HG02588 (cell line): ENCODE measurements around the gene DDX49.
"Not testable (repeated sequence)": the region's sequence is repeated elsewhere in the genome, so short reads cannot be mapped to it uniquely, and the experiment has no call there.

Source experiments
- ATAC-seq: cut with Tn5 transposase; IDR thresholded peaks from one replicate; pipeline ENCODE4 v1.9.1; 2021; ENCODE audit warnings: mild to moderate bottlenecking, moderate library complexity; ENCODE audit not compliant: unreplicated experiment

DDX49 gene

DNA sequence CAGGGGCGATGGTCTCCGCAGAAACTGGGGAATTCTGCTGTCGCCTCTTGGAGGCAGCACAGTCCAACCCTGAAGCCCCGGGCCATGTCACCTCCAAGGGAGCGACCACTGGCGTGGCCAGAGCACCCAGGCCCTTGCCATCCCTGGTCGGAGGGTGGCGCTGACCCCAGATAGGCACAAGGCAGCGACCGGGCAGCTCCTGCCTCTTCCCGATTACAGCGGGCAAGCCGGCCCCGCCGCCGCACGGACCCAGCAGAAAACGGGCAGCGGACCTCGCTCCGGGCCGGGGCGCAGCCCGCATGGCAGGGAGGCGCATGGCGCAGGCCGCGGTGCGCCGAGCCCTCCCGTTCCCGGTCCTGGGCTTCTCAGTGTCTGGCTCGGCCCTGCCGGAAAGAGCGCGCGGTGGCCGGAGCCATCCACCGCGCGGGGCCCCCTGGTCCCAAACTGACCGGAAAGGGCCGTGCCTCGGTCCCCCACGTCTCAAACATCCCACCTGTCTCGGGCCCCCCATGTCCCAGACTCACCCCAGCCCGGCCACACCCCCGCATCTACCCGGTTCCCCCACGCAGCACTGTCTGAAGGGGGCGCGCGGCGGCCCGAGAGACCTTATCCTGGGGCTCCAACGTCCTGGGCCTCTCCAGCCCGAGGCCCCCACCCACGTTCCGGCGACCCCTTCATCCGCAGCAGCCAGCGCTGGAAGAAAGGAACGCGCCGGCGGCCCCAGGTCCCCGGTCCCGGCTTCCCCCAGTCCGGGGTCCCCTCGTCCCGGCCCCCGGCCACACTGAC is 24.3 kb upstream of the DDX49 start:
- ATAC-seq: no peak

DNA sequence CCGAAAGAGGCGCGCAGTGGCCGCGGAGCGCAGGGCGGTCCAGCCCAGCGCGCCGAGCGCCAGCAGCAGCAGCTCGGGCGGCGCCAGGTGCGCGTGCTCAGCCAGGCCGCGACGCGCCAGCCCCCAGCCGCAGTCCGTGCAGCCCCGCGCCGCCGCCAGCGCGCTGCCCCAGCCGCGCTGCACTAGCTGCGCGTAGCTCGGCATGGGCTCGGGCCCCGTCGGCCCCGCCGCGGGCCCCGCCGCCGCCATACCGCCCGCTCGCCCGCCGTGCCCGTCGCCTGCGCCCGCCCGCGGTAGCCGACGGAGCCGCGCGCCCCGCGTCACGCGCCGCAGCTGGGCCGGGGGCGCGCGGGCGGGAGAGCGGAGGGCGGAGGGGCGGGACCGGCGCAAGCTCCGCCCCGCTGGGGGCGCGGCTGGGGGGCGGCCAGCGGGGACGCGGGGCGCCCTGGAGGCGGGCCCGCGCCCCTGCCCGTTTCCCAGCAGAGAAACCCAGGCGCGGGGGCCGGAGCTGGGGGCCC is 23.6 kb upstream of the DDX49 start, which contains the start of gene CERS1:
TSS of gene CERS1 (minus strand) at position 335 of the 518 bp plus-strand sequence. CDS start at position 249, 86 bp downstream.
- no peak for ATAC-seq

DNA sequence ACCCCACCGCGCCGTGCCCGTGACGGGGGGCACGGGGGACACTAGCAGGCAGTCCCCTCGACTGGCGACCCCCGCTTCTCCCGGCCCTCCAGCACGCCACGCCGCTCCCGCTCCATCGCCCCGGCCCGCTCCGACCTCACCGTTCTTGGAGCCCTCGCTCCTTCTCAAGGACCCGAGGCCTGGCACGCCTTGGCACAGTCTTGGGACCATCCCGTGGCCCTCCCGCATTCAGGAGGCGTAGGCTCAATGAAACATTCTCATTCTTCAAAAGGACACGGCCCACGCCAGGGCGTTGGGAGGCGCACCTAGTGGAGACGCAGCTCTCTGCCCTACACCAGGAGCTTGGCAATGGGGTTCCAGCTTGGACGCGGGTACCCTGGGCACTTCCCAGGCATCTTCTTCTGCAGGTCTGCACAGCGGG is 23.1 kb upstream of the DDX49 start:
- no peak for ATAC-seq

DNA sequence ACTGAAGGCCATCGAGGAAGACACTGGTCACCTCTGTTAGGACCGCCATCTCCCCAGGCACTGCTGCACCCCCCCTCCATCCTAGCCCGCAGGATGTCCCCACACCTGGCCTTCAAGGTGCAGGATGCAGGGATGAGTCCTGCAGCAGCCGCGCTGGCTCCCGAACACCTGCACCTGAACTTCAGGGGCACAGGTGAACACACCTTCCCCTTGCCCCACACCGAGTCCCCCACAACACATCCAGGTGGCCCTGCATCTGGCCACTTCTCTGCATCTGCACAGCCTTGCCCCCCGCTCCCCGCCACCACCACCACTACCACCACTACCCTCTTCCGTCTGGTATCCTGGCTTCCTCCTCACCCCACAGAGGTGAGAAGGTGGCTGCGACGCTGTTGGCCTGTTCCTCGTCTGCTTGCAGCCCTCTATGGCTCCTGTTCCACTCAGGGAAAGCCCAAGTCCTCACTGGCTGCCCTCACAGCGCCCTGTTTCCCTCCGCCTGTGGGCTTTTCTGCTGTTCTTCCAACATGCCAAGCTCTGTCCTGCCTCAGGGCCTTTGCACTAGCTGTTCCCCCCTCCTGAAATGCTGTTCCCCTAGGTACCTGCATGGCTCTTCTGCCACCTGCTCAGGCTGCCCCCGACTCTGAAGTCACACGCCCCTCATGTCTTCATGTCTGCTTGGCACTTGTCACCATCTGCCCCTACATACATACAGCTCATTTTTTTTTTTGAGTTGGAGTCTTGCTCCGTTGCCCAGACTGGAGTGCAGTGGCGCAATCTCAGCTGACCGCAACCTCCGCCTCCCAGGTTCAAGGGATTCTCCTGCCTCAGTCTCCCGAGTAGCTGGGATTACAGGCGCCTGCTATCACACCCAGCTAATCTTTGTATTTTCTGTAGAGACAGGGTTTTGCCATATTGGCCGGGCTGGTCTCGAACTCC is 22.2 kb upstream of the DDX49 start:
- ATAC-seq: no peak

DNA sequence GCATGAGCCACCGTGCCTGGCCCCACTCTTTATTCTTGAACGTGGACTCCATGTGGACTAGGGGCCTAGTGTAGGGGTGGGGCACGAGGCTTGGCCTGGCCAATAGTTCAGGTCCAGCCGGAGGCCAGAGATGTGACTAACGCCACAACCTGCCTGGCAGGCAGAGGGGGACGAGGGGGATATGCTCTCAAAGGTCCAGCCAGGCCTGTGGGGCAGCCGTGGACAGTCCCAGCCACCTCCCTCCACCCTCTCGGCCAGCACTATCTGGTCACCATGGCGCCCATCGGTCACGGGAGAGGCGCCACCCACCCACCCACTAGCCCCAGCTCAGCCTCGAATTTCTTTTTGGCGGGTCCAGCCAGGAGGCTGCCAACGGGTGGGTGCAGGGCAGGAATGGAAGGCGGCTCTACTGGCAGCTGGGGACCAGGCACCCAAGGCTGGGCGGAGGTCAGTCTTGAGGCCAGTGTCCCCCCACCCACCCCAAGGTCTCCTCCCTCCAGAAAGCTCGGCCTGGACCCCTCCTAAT is 21.4 kb upstream of the DDX49 start:
- ATAC-seq: no peak

DNA sequence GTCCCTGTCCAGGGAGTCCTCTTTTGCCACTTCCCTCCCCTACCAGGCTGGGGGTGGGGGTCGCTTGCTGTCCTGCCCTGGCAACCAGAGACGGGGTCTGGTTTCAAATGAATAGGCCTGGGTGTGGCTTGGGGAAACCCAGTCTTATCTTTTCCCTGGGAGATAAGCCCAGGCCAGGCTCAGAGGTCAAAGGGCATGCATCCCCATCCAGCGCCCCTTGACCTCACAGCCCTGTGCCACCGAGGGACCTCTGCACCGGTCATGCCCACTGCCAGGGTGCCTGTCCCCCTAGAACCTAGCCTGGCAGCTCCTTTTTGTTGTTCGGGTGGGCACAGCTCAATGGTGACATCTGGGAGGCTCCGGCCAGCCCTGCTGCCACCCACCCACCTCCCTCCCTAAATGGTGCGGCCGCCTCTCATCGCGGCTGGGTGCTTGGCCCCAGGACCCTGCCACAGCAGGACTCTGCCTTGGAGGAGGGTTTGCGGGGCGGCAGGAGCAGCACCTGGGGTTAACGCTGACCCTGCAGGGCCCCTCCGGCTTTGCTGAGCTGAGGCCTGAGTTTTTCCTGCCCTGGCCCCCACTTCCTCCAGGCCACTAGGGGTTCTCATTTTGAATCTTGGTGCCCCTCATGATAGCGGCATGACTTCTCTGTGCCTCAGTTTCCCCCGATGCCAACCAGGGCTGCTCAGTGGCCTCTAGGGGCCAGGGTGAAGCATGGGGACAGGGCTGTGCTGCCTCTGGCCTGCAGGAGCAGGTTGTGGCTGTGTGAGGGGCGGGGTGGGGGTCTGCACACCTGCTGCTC is 20.7 kb upstream of the DDX49 start:
- no peak for ATAC-seq

DNA sequence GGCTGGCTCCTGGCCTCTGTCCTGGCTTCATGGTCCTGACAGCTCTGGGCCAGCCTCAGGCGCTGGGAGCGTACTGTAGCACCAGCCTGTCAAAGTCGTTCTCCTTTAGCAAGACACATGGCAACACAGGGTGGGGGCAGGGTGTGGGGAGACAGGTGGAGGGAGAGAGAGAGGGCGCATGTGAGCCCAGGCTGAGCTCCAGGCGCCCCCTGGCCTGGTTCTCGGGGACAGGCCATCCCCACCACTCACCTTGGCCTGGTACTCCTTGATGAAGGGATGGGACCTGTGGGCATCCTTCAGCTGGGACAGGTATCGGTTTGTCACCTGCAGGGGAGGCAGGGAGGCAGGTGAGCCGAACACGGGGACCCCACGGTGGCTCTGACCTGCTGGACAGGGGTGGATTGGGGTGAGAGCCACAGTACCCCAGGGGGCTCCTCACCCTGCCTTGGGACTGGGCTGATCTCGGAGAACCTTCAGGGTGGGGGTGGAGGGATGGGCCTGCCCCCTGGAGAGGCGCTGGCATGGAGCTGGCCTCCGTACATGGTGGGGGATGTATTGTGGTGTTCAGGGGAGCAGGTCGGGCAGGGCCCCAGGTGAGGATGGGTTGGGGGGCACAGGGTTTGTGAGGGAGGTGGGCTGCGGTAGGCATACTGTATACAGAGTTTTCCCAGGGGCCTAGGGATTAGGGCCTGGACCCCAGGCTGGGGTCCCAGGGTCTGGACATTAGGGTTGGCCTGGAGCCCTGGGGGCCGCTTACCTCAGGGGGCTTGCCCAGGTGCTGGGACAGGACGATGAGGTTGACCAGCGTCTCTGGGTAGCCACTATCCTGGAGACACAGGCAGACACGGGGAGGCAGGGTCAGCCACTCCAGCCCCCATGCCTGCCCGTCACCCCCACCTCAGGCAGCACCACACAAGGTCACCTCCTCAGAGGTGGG is 19.6 kb upstream of the DDX49 start:
- no peak for ATAC-seq

DNA sequence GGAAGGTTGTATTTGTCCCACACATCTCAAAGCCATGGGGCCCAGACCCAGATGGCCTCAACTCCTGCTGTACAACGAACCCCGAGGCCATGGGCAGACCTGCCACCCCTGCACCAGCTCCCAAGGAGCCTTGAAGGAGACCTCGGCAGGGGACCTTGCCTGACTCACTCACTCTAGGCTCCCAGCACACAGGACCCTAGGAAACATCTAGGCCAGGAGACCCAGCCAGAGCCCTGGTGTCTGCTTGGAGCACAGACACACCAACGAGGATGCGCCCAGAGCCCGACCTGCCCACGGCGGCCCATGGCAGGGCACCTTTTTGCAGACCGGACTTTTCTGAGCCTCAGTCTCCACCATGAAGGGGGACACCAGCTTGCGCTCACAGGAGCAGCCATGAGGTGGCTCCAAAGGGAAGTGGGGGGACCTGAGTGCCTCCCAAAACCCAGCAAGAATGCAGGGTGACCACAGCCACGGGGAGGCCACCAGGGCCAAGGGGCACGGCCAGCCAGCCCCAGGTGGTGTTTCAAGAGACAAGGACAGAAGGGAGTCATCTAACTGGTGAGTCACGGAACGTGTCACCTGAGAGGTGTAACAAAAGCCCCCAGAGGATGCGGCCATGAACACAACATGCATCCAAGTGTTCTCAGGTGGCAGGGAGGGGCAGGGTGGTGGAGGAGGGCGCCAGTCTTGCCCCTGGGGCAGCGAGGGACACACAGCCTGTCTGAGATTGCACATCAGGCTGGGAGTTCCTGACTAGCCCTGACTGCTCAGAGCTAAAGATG is 18.6 kb upstream of the DDX49 start:
- ATAC-seq: no peak

DNA sequence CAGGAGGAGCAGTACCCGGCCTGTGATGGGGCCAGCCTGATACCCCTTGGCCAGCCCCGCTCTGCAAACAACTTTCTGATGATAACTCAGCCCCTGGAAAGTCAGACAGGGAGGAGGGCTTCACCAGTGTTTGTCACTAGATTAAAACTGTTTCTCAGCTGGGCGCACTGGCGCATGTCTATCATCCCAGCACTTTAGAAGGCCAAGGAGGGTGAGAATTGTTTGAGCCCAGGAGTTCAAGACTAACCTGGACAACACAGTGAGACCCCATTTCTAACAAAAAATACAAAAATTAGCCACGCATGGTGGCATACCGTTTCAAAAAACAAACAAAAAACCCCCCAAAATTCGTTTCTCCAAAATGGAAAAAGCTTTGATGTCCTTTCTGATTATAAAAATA is 18.0 kb upstream of the DDX49 start:
- ATAC-seq: no peak

DNA sequence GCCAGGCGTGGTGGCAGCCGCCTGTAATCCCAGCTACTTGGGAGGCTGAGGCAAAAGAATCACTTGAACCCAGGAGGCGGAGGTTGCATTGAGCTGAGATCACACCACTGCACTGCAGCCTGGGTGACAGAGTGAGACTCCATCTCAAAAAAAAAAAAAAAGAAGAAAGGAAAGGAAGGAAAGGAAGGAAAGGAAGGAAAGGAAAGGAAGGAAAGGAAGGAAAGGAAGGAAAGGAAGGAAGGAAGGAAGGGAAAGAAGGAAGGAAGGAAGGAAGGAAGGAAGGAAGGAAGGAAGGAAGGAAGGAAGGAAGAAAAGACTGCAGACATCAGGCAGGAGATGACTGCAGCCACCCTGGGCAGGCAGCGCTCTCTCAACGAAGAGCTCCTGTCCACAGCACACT is 17.0 kb upstream of the DDX49 start:
- ATAC-seq: not testable (repeated sequence)

DNA sequence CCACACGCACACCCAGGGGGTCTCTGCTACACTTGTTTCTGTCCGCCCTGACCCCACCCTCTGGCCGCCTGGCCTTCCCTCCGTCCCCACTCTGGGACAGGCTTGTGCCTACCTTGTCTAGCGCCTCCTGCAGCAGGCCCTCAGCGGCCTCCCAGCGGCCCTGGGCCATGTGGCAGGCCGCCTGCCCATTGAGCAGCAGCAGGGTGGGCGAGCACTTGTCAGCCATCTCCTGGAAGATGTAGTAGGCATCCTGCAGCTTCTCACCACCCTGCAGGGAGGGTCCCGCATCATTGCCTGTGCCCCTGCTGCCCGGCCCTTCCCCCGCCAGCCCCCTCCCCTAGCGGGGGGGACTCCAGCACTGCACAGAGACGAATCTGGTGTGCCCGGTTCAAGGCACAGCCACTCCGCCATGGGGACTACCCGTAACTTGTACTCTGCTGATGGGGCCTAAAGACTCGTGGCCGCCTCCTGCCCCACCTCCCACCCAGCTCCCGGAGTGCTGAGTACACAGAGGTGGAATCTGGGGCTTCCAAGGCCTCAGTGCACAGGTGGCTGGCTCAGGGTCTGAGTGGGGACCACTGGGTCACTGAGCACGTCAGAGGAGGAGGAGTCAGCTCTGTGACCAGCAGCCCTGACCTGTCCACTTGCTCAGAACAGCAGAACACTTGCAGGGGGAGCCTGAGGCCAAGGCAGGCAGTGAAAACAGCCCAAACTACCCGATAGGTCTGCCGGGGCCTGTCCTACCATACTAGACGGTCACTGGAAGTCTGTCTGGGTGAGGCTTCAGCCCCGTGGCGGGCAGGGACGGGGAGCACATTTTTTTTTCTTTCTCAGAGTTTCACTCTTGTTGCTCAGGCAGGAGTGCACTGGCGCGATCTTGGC is 16.1 kb upstream of the DDX49 start:
- no peak for ATAC-seq

DNA sequence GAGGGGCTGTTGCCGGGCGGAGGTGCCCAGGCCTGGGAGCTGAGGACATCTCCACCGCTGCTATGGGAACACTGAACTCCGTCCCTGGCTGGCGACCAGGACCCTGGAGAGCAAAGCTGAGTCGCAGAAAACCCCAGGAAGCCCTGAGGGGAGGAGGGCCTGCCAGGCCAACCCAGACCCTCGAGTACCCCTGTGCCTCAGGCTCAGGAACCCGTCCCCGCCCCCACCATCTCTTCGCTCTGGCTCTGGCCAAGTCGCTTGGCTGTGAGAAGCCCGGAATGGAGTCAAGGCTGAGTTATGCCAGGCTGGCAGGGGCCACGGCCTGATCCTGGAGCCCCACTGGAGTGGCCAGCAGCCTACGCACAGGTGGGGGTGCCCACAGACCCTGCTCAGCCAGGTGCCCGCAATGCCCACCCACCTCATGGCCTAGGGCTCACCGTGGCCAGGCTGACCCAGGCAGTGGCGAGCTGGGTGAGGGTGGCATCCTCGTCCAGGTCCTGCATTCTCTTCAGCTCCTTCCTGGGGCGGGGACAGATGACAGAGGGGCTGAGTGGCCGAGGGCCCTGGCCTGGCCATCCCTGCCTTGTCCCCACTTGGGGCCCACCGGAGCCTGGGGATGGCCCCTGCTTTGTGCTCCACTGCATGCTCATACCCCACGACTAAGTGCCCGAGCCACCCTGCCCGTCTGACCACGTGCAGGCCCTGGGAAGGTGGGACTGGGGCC is 15.0 kb upstream of the DDX49 start:
- ATAC-seq: no peak

DNA sequence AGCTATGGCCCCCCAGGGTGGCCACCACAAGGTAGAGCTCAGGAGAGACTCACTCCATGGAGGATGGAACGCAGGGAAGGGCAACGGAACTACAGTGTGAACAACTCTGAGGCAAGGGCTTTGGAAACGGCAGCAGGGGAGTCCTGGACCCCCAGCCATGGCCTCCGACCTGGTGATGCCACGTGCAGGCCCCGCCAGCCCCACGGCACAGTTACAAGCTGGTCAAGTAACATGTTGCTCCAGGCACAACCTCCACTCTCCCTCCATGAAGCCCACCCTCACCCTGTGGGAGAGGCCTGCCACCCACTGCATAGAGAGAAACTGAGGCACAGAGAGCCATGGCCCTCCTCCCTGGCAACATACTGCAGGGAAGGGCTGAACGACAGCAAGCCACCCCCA is 14.5 kb upstream of the DDX49 start:
- ATAC-seq: no peak

DNA sequence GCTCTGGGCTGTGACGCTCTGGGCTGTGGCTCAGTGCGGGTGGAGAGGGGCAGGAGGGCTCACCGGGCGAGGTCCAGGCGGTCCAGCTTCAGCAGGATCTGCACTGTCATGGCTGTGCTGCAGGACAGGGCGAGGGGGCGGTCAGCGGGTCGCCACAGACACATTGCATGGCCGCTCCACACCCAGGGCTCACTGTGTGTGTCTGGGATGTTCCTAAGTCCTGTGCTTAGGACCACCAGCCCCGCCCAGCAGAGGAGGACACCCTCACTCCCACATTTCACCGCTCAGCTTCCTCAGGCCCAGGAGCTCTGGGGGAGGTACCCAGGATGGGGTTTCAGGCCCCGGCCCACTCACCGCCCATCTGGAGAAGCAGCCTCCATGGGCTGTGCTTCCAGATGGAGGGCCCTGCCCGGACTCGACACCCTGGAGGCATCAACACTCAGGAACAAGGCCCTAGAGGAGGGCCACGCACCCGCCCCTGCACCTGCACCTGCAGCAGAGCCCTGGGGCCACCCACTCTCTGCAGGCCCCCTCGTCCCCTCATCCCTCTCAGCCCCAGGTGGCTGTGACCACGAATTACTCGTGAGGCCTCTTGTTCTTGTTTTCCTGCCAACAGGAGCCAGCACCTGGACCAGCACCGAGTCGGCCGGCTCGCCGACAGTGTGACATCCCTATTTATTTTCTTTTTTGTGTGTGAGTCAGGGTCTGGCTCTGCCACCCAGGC is 13.8 kb upstream of the DDX49 start:
- no peak for ATAC-seq

DNA sequence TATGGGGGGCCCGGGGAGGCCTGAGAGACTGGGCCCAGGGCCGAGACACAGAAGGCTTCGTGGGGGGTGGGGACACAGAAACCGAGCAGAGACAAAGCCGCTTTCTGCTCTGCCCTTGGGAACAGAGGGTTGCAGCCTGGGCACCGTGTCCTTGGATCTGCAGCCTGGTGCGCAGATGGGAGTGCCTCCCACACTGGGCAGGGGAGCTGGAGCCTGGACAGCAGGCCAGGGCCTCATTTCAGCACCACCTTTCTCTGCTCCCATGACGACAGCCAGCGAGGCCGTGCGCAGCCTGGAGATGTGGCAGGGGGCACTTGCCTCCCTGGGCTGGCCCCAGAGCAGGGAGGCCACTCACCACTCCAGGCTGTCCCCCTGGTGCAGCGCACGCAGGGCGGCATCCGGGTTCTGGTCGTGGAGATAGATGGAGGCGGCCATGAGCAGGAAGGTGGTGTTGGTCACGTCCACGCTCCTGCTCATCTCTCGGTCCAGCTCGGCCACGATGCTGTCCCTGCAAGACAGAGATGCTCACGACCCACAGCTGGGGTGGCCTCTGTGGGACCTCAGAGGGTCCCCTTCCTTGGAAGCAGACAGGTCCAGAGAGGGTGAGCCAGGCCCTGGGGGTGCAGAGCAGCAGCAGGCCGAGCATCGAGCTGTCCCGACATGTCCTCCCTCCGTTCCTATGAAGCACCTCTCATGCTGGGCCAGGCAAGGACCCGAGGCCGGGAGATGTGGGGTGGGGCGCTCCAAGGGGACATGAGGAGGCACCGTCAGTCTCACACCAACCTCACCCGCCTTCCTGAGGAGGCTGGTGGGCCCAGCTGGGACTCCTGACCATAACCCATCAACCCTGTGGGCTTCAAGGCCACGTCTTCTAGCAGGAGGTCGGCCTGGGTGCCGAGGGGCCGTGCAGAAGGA is 12.7 kb upstream of the DDX49 start:
- ATAC-seq: no peak
